ENCODE data around the gene RCC2. TPM values are rescaled to one million over a fixed set of nuclear protein-coding genes. Genes with fewer than 3 reads are reported as not detected.
"Not testable (repeated sequence)": the region's sequence is repeated elsewhere in the genome, so short reads cannot be mapped to it uniquely, and the experiment has no call there.

Gene RCC2
- total RNA-seq, 1 donor from 2014 or later: 132 TPM

- no peak for DNase-seq
- Mint-ChIP-seq H3K27me3 (ENCODE audit: unreplicated experiment) (peaks cover 5% of the 10 kb centered on the region), H3K36me3 (ENCODE audit: unreplicated experiment) (no peaks in the 10 kb centered on the region), H3K9me3 (ENCODE audit: unreplicated experiment) (peaks cover 2% of the 10 kb centered on the region), H3K4me1 (ENCODE audit: low read depth, unreplicated experiment) (peaks cover 4% of the 10 kb centered on the region), H3K4me3 (ENCODE audit: unreplicated experiment) (no peak overlapping the region), H3K27ac (ENCODE audit: unreplicated experiment) (no peak overlapping the region)
- TF ChIP-seq CTCF (IDR thresholded peaks at IDR 0.05; ENCODE audit: partially characterized antibody, unreplicated experiment): no peak
Observed at GRCh38 chr1:17475752-17476151, 36.3 kb upstream of the RCC2 start.

- H3K27me3 Mint-ChIP-seq (ENCODE audit: unreplicated experiment); H3K27ac Mint-ChIP-seq (ENCODE audit: unreplicated experiment): not testable (repeated sequence)
Observed at GRCh38 chr1:17474836-17475555, 35.5 kb upstream of the RCC2 start.

GRCh38 chr1:17472814-17473213, 33.3 kb upstream of the RCC2 start:
- DNase-seq: no peak
- H3K4me1 Mint-ChIP-seq (ENCODE audit: low read depth, unreplicated experiment): no peaks in the 10 kb centered on the region
- TF ChIP-seq CTCF (IDR thresholded peaks at IDR 0.05; ENCODE audit: partially characterized antibody, unreplicated experiment): no peak
- H3K36me3 Mint-ChIP-seq (ENCODE audit: unreplicated experiment): no peaks in the 10 kb centered on the region
- H3K9me3 Mint-ChIP-seq (ENCODE audit: unreplicated experiment): no peaks in the 10 kb centered on the region
- H3K27me3 Mint-ChIP-seq (ENCODE audit: unreplicated experiment): peaks cover 2% of the 10 kb centered on the region
- no peak overlapping the region for H3K4me3 Mint-ChIP-seq (ENCODE audit: unreplicated experiment)
- H3K27ac Mint-ChIP-seq (ENCODE audit: unreplicated experiment): no peak overlapping the region

More at GRCh38 chr1:17474836-17475555, 35.5 kb upstream of the RCC2 start:
- H3K4me3 Mint-ChIP-seq (ENCODE audit: unreplicated experiment); H3K9me3 Mint-ChIP-seq (ENCODE audit: unreplicated experiment); H3K4me1 Mint-ChIP-seq (ENCODE audit: low read depth, unreplicated experiment); DNase-seq; H3K36me3 Mint-ChIP-seq (ENCODE audit: unreplicated experiment): not testable (repeated sequence)

GRCh38 chr1:17471393-17471792, 31.9 kb upstream of the RCC2 start:
- no peak for DNase-seq
- no peaks in the 10 kb centered on the region for H3K4me1 Mint-ChIP-seq (ENCODE audit: low read depth, unreplicated experiment)
- peaks cover 2% of the 10 kb centered on the region for H3K27me3 Mint-ChIP-seq (ENCODE audit: unreplicated experiment)
- no peak overlapping the region for H3K4me3 Mint-ChIP-seq (ENCODE audit: unreplicated experiment)
- H3K27ac Mint-ChIP-seq (ENCODE audit: unreplicated experiment): no peak overlapping the region
- TF ChIP-seq CTCF (IDR thresholded peaks at IDR 0.05; ENCODE audit: partially characterized antibody, unreplicated experiment): no peak
- H3K36me3 Mint-ChIP-seq (ENCODE audit: unreplicated experiment): no peaks in the 10 kb centered on the region
- no peaks in the 10 kb centered on the region for H3K9me3 Mint-ChIP-seq (ENCODE audit: unreplicated experiment)

- H3K9me3 Mint-ChIP-seq (ENCODE audit: unreplicated experiment): no peaks in the 10 kb centered on the region
- H3K36me3 Mint-ChIP-seq (ENCODE audit: unreplicated experiment): no peaks in the 10 kb centered on the region
- peaks cover 2% of the 10 kb centered on the region for H3K27me3 Mint-ChIP-seq (ENCODE audit: unreplicated experiment)
- no peak for DNase-seq
- TF ChIP-seq CTCF (IDR thresholded peaks at IDR 0.05; ENCODE audit: partially characterized antibody, unreplicated experiment): no peak
- H3K4me3 Mint-ChIP-seq (ENCODE audit: unreplicated experiment): no peak overlapping the region
- H3K27ac Mint-ChIP-seq (ENCODE audit: unreplicated experiment): no peak overlapping the region
- H3K4me1 Mint-ChIP-seq (ENCODE audit: low read depth, unreplicated experiment): no peaks in the 10 kb centered on the region
Observed at GRCh38 chr1:17470021-17470799, 30.7 kb upstream of the RCC2 start.

GRCh38 chr1:17468357-17469265, 29.1 kb upstream of the RCC2 start:
- not testable (repeated sequence) for H3K27ac Mint-ChIP-seq (ENCODE audit: unreplicated experiment); H3K9me3 Mint-ChIP-seq (ENCODE audit: unreplicated experiment); H3K4me1 Mint-ChIP-seq (ENCODE audit: low read depth, unreplicated experiment); H3K4me3 Mint-ChIP-seq (ENCODE audit: unreplicated experiment); DNase-seq; H3K36me3 Mint-ChIP-seq (ENCODE audit: unreplicated experiment); H3K27me3 Mint-ChIP-seq (ENCODE audit: unreplicated experiment)

All from glutamatergic neuron (in vitro differentiated cells).